ENCODE measurements around the gene KLHL5. TPM values are rescaled to one million over a fixed set of nuclear protein-coding genes. Genes with fewer than 3 reads are reported as not detected.

KLHL5 gene
- total RNA-seq, 1 experiment from 2014 or later = 115 TPM

DNA sequence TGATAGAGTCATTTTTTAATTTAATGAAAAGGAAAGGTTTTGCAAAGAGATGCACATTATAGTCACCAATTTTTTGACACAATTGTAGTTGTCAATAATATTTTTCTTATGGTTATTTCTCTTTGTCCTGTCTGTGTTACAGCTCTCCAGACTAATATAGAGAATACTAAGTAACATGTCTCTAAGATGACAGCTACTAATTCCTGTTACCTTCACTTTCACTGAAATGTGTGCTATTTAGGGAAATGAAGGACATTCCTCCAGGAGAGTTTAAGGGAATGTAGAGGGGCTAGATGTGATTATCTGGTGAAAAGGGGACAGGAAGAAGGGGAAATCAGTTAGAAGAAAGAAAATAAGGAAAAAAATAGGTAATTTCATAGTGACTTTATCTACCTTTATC, 1.4 kb downstream of the KLHL5 start:
- Histone ChIP-seq H3K79me2 (ENCODE audit: low read depth) (peaks cover 85% of the 10 kb centered on the region), H3K4me2 (no peak overlapping the region), H3K9me3 (ENCODE audit: insufficient read depth, low read depth) (no peaks in the 10 kb centered on the region), H3K4me1 (replicated peaks; ENCODE audit: insufficient read depth) (no peaks in the 10 kb centered on the region), H3K27ac (no peak overlapping the region), H3K27me3 (ENCODE audit: insufficient read depth, low read depth) (no peaks in the 10 kb centered on the region), H3K36me3 (ENCODE audit: low read depth) (peaks cover 9% of the 10 kb centered on the region), H4K20me1 (ENCODE audit: insufficient read depth) (peaks cover 8% of the 10 kb centered on the region), H3K9me2 (ENCODE audit: insufficient read depth) (peaks cover 4% of the 10 kb centered on the region; the same call in 1 of the 2 replicates), H2AFZ (no peak overlapping the region), H3F3A (ENCODE audit: insufficient read depth, low read depth) (peaks cover 14% of the 10 kb centered on the region; the same call in 1 of the 2 replicates), H3K4me3 (no peak overlapping the region)
- no peak for TF ChIP-seq EZH2 (IDR thresholded peaks at IDR 0.05; ENCODE audit: low read depth)
- TF ChIP-seq, protein P1, sequence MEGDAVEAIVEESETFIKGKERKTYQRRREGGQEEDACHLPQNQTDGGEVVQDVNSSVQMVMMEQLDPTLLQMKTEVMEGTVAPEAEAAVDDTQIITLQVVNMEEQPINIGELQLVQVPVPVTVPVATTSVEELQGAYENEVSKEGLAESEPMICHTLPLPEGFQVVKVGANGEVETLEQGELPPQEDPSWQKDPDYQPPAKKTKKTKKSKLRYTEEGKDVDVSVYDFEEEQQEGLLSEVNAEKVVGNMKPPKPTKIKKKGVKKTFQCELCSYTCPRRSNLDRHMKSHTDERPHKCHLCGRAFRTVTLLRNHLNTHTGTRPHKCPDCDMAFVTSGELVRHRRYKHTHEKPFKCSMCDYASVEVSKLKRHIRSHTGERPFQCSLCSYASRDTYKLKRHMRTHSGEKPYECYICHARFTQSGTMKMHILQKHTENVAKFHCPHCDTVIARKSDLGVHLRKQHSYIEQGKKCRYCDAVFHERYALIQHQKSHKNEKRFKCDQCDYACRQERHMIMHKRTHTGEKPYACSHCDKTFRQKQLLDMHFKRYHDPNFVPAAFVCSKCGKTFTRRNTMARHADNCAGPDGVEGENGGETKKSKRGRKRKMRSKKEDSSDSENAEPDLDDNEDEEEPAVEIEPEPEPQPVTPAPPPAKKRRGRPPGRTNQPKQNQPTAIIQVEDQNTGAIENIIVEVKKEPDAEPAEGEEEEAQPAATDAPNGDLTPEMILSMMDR (conservative IDR thresholded peaks at IDR 0.05) = no peak
- ChIA-PET POLR2A (ENCODE audit: unreplicated experiment) (interaction anchor here (0.7 kb wide), 1 partner anchor 135 kb away, joined by 3 read pairs; no protein-coding TSS in a partner anchor), CTCF (no interaction called here)
- intact Hi-C loops (cut with micrococcal nuclease; ENCODE audit: unreplicated experiment) = no loop called here
- BruUV-seq (replicated peaks) = no TSS peak
- DNase-seq = no peak

DNA sequence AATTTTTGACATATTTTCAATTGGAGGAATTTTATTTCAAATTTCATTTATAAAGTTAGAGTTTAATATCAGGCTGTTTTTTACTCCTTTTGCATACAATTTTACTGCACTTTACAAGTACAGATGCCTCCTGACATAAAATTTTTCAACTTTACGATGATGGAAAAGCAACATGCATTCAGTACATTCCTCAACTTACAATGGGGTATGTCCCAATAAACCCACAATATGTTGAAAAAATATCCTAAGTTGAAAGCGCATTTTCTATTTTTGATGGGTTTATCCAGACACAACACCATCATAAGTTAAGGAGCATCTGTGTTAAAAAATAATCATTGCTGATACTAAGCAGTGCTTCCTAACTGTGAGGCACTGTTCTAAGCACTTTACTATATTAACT, 4.3 kb downstream of the KLHL5 start:
- Histone ChIP-seq H4K20me1 (ENCODE audit: insufficient read depth) (peaks cover 9% of the 10 kb centered on the region), H3K4me3 (no peak overlapping the region), H3K4me1 (replicated peaks; ENCODE audit: insufficient read depth) (no peaks in the 10 kb centered on the region), H3K27ac (no peak overlapping the region), H3K9me3 (ENCODE audit: insufficient read depth, low read depth) (no peaks in the 10 kb centered on the region), H3K9me2 (ENCODE audit: insufficient read depth) (no peaks in the 10 kb centered on the region; the same call in 1 of the 2 replicates), H3K4me2 (no peak overlapping the region), H3K27me3 (ENCODE audit: insufficient read depth, low read depth) (no peaks in the 10 kb centered on the region), H3F3A (ENCODE audit: insufficient read depth, low read depth) (peaks cover 8% of the 10 kb centered on the region; the same call in 1 of the 2 replicates), H3K36me3 (ENCODE audit: low read depth) (peaks cover 13% of the 10 kb centered on the region), H2AFZ (no peak overlapping the region), H3K79me2 (ENCODE audit: low read depth) (peaks cover 79% of the 10 kb centered on the region)
- POLR2A ChIA-PET (ENCODE audit: unreplicated experiment) = no interaction called here
- intact Hi-C loops (cut with micrococcal nuclease; ENCODE audit: unreplicated experiment) = no loop called here
- BruUV-seq (replicated peaks) = no TSS peak
- TF ChIP-seq, protein P1 (conservative IDR thresholded peaks at IDR 0.05) = no peak
- no peak for TF ChIP-seq EZH2 (IDR thresholded peaks at IDR 0.05; ENCODE audit: low read depth)
- DNase-seq = no peak
- CTCF ChIA-PET = no interaction called here

DNA sequence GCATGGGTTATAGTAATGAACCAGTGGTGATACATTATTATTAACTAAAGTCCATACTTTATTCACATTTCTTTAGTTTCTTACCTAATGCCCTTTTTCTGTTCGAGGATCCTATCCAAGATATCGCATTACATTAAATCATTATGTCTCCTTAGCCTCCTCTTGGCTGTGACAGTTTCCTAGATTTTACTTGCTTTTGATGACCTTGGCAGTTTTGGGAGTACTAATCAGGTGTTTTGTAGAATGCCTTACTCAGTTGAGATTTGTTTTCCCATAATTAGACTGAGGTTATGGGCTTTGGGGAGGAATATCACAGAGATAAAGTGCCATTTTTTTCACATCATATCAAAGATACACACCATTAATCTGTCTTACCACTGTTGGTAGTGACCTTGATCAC, 5.0 kb downstream of the KLHL5 start:
- H3K9me3 ChIP-seq (ENCODE audit: insufficient read depth, low read depth) = no peaks in the 10 kb centered on the region
- peaks cover 12% of the 10 kb centered on the region for H4K20me1 ChIP-seq (ENCODE audit: insufficient read depth)
- no peak overlapping the region for H3K4me2 ChIP-seq
- peaks cover 79% of the 10 kb centered on the region for H3K79me2 ChIP-seq (ENCODE audit: low read depth)
- no peak overlapping the region for H3K4me3 ChIP-seq
- H3F3A ChIP-seq (ENCODE audit: insufficient read depth, low read depth) = peaks cover 2% of the 10 kb centered on the region; the same call in 1 of the 2 replicates
- H3K9me2 ChIP-seq (ENCODE audit: insufficient read depth) = no peaks in the 10 kb centered on the region; the same call in 1 of the 2 replicates
- no peak overlapping the region for H2AFZ ChIP-seq
- ChIA-PET CTCF (no interaction called here), POLR2A (ENCODE audit: unreplicated experiment) (no interaction called here)
- no peak for DNase-seq
- peaks cover 10% of the 10 kb centered on the region for H3K36me3 ChIP-seq (ENCODE audit: low read depth)
- no peaks in the 10 kb centered on the region for H3K27me3 ChIP-seq (ENCODE audit: insufficient read depth, low read depth)
- H3K27ac ChIP-seq = no peak overlapping the region
- no TSS peak for BruUV-seq (replicated peaks)
- no peaks in the 10 kb centered on the region for H3K4me1 ChIP-seq (replicated peaks; ENCODE audit: insufficient read depth)
- intact Hi-C loops (cut with micrococcal nuclease; ENCODE audit: unreplicated experiment) = no loop called here
- no peak for TF ChIP-seq EZH2 (IDR thresholded peaks at IDR 0.05; ENCODE audit: low read depth)
- TF ChIP-seq, protein P1 (conservative IDR thresholded peaks at IDR 0.05) = no peak

Measured in PC-9 (cell line).